Activated naive CD4-positive, alpha-beta T cell treated with anti-CD3 and anti-CD28 coated beads, Interleukin-2, amount 50 U/mL, for 16 hours (primary cell): Measurements from ENCODE around the gene RBBP8.

Experiments
- DNase-seq: peaks from one replicate; pipeline ENCODE4 v3.0.0-alpha.2; 2020

The RBBP8 gene

DNA sequence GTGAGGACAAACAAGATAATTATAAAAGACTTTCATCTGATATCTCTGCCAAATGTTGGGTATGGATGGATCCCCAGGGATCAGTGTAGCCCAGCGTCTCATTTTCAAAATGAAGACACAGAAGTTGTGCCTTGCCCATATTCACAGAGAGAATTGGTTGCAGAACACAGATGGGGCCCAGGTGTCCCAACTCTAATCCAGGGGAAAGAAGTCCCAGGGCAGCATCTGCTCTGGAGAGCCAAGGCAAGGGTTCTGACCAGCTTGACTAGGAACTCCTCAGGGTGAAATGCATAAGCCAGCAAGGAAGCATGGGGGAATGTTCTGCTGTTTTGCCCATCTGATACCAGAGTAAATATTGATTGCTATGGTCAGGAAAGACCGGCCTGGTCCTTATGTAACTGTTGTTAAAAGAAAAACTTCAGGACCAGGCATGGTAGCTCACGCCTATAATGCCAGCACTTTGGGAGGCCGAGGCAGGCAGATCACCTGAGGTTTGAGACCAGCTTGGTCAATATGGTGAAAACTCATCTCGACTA is 133.4 kb downstream of the RBBP8 start:
- DNase-seq = no peak

DNA sequence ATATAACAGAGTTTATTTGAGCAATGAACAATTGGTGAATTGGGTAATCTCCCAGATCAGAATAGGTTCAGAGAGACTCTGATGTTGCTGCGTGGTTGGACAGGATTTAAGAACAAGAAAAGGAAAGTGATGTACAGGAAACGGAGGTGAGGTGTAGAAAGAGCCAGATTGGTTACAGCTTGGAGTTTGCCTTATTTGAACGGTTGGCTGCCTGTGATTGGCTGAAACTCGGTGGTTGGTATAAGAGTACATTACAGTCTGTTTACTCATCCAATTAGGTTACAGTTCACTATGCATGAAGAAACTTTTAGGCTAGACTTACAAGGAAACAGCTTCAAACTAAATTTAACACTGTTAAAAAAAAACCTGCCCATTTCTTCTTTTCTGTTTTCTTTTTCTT is 134.1 kb downstream of the RBBP8 start:
- no peak for DNase-seq

DNA sequence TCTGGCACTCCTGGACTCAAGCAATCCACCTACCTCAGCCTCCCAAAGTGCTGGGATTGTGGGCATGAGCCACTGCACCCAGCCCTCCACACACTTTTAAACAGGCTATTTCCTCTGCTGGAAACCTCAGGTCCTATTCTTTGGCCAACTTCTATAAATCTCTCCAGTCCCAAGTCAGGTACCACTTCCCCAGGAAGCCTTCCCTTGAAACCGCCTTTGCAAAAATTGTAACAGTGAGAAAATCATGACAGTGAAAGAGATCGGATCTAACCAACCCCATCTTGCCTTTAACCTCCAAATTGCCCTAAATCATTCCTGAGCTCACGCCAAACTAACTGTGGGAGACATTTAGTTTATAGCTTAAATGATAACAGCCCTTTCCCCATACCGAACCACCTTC is 134.9 kb downstream of the RBBP8 start:
- no peak for DNase-seq

DNA sequence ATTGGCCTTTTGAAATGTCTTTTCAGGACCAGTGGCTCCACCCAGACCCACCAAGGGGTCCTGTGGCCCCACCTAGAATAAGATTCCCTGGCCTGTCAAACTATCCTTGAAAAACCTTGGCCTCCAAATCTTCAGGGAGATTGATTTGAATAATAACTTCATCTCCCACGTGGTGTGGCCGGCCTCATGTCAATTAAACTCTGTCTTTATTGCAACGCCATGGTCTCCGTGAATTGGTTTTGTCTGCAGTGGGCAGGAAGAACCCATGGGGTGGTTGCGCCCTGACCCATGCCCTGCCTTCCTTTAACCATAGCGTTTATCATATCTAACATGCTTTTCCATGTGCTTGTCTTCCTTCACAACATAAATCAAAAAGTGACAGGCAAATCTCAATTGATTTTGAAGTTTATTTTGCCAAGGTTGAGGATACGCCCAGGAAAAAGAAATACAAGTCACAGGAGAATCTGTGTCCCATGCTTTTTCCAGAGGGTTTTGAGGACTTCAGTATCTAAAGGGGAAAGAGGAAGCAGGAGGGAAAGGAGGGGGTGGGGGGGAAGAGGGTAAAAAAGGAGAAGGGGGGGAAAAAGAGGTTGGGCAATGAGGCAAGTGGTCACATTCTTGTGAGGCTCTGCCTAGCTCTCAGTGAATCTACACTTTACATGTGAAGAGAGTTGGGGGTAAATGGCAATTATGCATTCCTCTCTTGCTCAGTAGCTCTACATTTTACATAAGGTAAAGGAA is 135.6 kb downstream of the RBBP8 start:
- DNase-seq = no peak

DNA sequence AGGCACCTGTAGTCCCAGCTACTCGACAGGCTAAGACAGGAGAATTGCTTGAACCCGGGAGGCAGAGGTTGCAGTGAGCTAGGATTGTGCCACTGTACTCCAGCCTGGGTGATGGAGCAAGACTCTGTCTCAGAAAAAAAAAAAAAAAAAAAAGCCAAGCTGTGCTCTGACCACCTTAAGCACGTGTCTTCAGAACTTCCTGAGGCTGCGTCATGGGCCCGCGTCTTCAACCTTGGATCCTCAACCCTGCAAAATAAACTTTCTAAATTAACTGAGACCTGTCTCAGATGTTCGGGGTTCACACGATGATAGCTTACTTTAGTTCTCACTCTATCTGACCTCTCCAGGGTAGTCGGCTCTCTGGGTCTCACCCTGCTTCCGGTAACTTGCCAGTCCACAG is 136.4 kb downstream of the RBBP8 start:
- DNase-seq = peak; percentile 18

DNA sequence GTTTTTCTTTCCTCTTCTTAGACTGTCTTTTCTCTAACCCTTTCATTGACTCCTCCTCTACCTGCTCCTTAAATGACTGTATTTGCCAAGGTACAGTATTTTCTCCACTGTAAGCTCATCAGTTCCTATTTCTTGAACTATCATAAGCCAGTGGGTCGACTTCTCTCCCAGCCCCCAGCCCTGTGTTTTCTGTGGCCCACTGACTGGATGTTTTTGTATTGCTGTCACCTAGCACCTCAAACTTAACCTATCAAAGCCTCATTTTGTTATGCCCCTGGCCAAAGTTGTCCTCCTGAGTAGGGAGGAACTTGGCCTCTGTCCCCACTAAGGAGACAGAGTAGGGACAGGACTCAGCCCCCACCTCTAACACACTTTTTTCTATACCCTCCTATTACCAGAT is 136.8 kb downstream of the RBBP8 start:
- DNase-seq = no peak

DNA sequence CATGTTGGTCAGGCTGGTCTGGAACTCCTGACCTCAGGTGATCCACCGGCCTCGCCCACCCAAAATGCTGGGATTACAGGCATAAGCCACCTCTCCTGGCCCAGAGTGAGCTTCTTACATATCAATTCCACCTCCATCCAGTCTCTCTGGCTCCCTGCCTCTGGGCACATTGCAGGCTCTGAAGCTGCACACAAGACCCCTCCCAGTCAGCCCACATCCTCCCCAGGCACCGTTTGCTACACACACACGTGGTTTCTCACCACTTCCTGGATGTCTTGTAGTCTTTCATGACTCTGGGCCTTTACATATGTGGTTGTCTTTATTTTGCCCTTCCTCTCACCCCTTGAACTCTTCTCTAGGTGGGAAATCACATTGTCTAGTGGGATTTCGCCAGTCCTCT is 138.2 kb downstream of the RBBP8 start:
- peak; percentile 60 for DNase-seq

DNA sequence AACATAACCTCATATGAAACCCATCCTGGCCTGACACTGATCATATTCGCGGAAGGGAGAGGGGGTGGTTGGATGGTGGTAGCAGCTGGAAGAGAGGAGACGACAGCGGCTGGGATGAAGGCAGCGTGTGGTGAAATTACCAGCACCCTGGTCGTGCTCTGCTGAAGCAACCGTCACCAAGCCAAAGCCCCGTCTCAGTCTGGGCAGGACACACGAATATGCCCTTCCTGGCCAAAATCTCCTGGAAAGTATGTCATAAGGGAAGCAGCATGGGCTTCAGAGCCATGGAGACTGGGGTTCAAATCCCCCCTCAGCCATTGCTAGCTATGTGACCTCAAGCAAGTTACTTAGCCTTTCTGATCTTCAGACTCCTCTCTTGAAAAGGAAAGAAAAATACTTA is 139.0 kb downstream of the RBBP8 start:
- DNase-seq = no peak

DNA sequence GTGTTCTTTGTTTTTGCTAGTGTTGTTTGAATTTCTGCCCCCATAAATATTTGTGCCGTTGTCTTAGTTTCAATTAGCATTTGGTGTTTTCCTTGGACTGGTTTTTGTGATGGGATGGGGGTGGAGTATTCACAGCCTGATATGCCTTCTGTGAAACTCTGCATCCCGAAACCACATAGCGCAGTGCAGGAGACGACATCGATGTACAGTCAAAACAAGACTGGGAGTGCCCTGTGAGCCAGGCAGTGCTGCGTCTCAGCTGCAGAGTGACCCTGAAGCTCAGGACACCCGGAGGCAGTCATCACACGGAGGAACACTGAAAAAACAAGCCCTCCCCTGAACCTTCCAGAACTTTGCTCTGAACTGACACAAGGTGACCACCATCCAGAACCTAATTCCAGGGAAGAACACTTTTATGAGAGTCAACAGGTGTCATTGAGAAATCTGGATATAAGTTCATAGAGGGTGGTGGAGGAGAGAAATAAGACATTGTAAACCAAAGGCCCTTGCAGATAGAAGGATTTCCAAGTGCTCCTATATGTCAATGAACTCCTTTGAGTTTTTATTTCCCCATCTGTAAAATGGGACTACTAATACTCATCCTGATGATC is 141.0 kb downstream of the RBBP8 start:
- no peak for DNase-seq
